Mucosa of descending colon (tissue), 3 donors: ENCODE measurements around the gene SPRY2. TPM values are rescaled to one million over a fixed set of nuclear protein-coding genes. Genes with fewer than 3 reads are reported as not detected.
"Not testable (repeated sequence)": the region's sequence is repeated elsewhere in the genome, so short reads cannot be mapped to it uniquely, and the experiment has no call there.

Experiments used
- ATAC-seq: fragments of 200-7000 bp; cut with Tn5 transposase; one replicate; pipeline ENCODE4 v1.9.1; 2020; ENCODE audit warnings: mild to moderate bottlenecking, moderate library complexity
- DNase-seq, 3 donors: peaks; one replicate each; pipeline ENCODE4 v3.0.0-alpha.2; 2020
- H3K36me3 ChIP-seq: fragments of 200-600 bp; one replicate; pipeline ENCODE4 v1.8.0; 2021; ENCODE audit warnings: low read depth, mild to moderate bottlenecking
- H3K4me1 ChIP-seq: fragments of 200-600 bp; one replicate; pipeline ENCODE4 v1.8.0; 2021; ENCODE audit warnings: low read depth, mild to moderate bottlenecking
- H3K4me3 ChIP-seq: fragments of 200-600 bp; one replicate; pipeline ENCODE4 v1.8.0; 2021; ENCODE audit warnings: mild to moderate bottlenecking
- H3K9me3 ChIP-seq: fragments of 200-600 bp; one replicate; pipeline ENCODE4 v1.8.0; 2021; ENCODE audit warnings: mild to moderate bottlenecking
- intact Hi-C, 2 donors: fragments of 100-400 bp; cut with DNase I in 1 of 2; cut with micrococcal nuclease in 1 of 2; formaldehyde crosslinking; loops; one replicate each; pipeline versions ENCODE4 v1.11.0 to v1.11.1; 2022; cut with DNase I, micrococcal nuclease
- total RNA-seq, 3 donors: library from RNA; stranded (reverse); fragmentation: NEBNext Ultra II Directional in 2 of 3; extraction: Animal tissue kit (Norgen Biotek cat#: 25700) in 2 of 3; gene quantifications; one replicate each; pipeline versions ENCODE4 v1.2.1 to v1.2.4, GENCODE V29; 2021 to 2023
- TF ChIP-seq, protein P1 (sequence below): fragments of 200-600 bp; IDR thresholded peaks from one replicate; pipeline ENCODE4 v1.8.0; 2022; ENCODE audit warnings: antibody characterized with exemption, mild to moderate bottlenecking
- donor health status: DM: no; HTN: no; CAD: no; lungs with moderate emphysema.
- donor health status: DM: no; HTN: no; CAD: no.
- donor health status: DM: no; HTN: yes; CAD: no.

Gene SPRY2
- total RNA-seq, 3 donors from 2014 or later: 47.8 to 51.3 (median 50.9) TPM

GRCh38 chr13:80348314-80348713 is 7.4 kb upstream of the SPRY2 start:
- TF ChIP-seq, protein P1, sequence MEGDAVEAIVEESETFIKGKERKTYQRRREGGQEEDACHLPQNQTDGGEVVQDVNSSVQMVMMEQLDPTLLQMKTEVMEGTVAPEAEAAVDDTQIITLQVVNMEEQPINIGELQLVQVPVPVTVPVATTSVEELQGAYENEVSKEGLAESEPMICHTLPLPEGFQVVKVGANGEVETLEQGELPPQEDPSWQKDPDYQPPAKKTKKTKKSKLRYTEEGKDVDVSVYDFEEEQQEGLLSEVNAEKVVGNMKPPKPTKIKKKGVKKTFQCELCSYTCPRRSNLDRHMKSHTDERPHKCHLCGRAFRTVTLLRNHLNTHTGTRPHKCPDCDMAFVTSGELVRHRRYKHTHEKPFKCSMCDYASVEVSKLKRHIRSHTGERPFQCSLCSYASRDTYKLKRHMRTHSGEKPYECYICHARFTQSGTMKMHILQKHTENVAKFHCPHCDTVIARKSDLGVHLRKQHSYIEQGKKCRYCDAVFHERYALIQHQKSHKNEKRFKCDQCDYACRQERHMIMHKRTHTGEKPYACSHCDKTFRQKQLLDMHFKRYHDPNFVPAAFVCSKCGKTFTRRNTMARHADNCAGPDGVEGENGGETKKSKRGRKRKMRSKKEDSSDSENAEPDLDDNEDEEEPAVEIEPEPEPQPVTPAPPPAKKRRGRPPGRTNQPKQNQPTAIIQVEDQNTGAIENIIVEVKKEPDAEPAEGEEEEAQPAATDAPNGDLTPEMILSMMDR: no peak
- DNase-seq (no peak), ATAC-seq (no peak)
- H3K4me3 ChIP-seq: no peak overlapping the region
- H3K4me1 ChIP-seq: peaks cover 3% of the 10 kb centered on the region
- H3K36me3 ChIP-seq: no peaks in the 10 kb centered on the region
- intact Hi-C loops: no loop called here
- H3K9me3 ChIP-seq: no peaks in the 10 kb centered on the region

- intact Hi-C loops: no loop called here
- no peak for ATAC-seq
Observed at GRCh38 chr13:80345771-80346510, 5.0 kb upstream of the SPRY2 start.

DNA sequence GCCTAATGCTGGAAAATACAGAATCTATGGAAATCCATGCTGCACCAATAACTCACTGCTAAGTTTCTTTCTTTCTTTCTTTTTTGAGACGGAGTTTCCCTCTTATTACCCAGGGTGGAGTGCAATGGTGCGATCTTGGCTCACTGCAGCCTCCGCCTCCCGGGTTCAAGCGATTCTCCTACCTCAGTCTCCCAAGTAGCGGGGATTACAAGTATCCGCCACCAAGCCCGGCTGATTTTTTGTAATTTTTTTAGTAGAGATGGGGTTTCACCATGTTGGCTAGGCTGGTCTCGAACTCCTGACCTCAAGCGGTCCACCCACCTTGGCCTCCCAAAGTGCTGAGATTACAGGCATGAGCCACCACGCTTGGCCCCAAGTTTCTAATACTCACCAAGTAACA is 3.1 kb upstream of the SPRY2 start:
- not testable (repeated sequence) for H3K4me3 ChIP-seq, H3K9me3 ChIP-seq, H3K4me1 ChIP-seq, DNase-seq, ATAC-seq, H3K36me3 ChIP-seq
- intact Hi-C loops: loop anchor here in 1 of 2 donors (5.0 kb wide), 1 partner anchor 567 kb away; no protein-coding TSS in a partner anchor

More at GRCh38 chr13:80345771-80346510, 5.0 kb upstream of the SPRY2 start:
- Histone ChIP-seq H3K4me1 (peaks cover 5% of the 10 kb centered on the region), H3K36me3 (no peaks in the 10 kb centered on the region), H3K4me3 (no peak overlapping the region), H3K9me3 (no peaks in the 10 kb centered on the region)
- no peak for DNase-seq
- TF ChIP-seq, protein P1: no peak

DNA sequence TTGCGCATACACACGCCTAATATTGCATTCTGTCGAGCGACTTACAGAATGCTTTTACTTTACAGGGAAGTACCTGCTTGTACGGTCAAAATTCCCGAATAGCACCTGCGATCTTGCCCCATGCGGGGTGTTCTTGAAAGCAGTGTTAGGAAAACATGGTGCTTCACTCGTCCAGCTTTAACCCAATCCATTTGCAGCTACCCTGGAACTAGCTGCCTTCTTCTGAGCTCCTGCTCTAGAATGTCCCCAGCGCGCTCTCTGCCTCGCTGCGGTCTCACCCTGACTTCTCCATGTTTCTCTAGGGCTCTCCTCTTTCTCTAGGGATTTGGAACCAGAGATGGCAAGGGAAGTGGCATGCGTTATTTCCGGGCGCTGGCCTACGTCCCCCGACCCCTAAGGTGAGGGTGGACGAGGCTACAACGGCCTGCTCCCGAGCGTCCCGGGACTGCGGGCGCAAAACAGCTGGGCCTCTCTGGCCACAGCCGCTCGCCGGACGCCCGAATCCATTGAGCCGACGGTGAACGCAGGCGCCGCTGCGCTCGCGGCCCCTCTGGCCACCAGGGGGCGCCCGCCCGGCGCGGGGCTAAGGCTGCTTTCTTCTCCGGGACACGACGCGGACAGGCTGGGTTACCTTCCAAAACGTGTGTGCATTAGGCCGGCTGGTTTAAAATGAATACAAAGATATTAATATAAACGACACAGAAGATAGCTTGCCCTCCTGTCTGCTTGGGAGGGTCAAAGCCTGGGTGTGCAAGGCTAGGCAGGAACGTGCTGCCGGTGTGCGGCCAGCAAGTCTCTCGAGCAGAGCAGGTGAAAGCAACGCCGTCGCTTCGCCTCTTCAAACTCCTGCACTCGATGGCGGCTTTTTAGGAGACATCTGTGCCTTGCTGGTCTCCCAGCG is 1.8 kb upstream of the SPRY2 start:
- peak; percentile 86 to 93 (median 92) for DNase-seq
- Histone ChIP-seq H3K9me3 (no peaks in the 10 kb centered on the region), H3K36me3 (no peaks in the 10 kb centered on the region), H3K4me1 (peaks cover 5% of the 10 kb centered on the region), H3K4me3 (peak overlapping the region; percentile 6)
- intact Hi-C loops: loop anchor here in 1 of 2 donors (5.0 kb wide), 1 partner anchor 565 kb away; no protein-coding TSS in a partner anchor
- ATAC-seq: peak; percentile 71
- TF ChIP-seq, protein P1: peak; percentile 97

GRCh38 chr13:80341756-80342370 is 937 bp upstream of the SPRY2 start:
- intact Hi-C loops: loop anchor here in 1 of 2 donors (5.0 kb wide), 1 partner anchor 565 kb away; no protein-coding TSS in a partner anchor
- DNase-seq (peak; percentile 63 to 74 (median 68)), ATAC-seq (peak; percentile 1)
- no peaks in the 10 kb centered on the region for H3K9me3 ChIP-seq
- no peaks in the 10 kb centered on the region for H3K36me3 ChIP-seq
- H3K4me3 ChIP-seq: no peak overlapping the region
- TF ChIP-seq, protein P1: no peak
- peaks cover 11% of the 10 kb centered on the region for H3K4me1 ChIP-seq
